ENCODE data around the gene PTPN5. TPM values are rescaled to one million over a fixed set of nuclear protein-coding genes. Genes with fewer than 3 reads are reported as not detected.

Gene PTPN5
- total and polyA plus RNA-seq, 4 donors: not detected

DNA sequence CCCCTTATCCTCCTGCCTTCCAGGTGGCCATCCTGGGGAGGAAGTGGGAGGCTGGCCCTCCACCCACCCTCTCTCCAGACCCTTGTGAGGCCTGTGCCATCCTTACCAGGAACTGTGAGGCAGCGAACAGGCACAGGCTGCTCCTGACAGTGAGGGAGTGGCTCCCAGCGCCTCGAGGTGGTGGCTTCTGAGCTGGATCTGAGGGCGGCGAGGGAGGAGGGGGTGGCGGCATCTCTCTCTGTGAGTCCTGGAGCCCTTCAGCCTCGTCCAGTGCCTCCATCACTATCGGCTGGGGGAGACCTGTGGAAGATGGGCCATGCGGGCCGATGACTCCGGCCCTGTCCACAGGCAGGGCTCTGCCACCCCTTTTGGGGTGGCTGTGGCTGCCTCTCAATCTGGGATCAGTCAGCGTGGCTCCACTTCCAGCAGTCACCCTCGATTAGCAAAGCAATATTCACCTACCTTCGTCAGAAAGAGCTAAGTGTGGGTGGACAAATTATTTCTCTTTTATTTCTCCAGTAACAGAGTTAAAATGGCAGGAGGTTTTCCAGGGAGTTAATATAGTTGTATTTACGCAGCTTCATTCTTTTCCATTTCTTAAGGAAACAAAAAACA lies 47.6 kb downstream of the PTPN5 start (continued):
- TF ChIP-seq, protein P1, sequence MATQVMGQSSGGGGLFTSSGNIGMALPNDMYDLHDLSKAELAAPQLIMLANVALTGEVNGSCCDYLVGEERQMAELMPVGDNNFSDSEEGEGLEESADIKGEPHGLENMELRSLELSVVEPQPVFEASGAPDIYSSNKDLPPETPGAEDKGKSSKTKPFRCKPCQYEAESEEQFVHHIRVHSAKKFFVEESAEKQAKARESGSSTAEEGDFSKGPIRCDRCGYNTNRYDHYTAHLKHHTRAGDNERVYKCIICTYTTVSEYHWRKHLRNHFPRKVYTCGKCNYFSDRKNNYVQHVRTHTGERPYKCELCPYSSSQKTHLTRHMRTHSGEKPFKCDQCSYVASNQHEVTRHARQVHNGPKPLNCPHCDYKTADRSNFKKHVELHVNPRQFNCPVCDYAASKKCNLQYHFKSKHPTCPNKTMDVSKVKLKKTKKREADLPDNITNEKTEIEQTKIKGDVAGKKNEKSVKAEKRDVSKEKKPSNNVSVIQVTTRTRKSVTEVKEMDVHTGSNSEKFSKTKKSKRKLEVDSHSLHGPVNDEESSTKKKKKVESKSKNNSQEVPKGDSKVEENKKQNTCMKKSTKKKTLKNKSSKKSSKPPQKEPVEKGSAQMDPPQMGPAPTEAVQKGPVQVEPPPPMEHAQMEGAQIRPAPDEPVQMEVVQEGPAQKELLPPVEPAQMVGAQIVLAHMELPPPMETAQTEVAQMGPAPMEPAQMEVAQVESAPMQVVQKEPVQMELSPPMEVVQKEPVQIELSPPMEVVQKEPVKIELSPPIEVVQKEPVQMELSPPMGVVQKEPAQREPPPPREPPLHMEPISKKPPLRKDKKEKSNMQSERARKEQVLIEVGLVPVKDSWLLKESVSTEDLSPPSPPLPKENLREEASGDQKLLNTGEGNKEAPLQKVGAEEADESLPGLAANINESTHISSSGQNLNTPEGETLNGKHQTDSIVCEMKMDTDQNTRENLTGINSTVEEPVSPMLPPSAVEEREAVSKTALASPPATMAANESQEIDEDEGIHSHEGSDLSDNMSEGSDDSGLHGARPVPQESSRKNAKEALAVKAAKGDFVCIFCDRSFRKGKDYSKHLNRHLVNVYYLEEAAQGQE (IDR thresholded peaks at IDR 0.05): no peak
- TF ChIP-seq HNF4G (IDR thresholded peaks at IDR 0.05) (no peak), RAD21 (IDR thresholded peaks at IDR 0.05) (no peak), JUND (IDR thresholded peaks at IDR 0.05) (no peak), GABPA (IDR thresholded peaks at IDR 0.05 in 1 of 2, conservative IDR thresholded peaks at IDR 0.05 in 1 of 2) (no peak)

DNA sequence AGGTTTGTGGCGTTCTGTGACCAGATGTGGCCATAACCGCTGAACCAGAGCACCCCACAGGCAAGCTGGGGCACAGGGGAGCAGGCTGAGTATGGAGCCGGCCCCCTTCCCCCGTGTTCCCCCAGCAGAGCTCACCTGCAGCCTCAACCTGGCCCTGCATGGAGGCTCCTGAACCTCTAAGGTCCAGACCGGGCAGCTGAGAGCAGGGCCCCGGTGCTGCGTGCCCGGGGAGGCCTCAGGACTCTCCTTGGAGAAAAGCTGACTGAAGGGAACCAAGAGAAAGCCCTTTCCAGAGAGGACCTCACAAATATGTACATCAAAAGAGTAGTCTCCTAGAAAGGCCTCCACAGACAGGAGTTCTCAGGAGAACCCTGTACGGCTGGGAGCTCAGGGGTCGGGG lies 48.2 kb downstream of the PTPN5 start:
- no peaks in the 10 kb centered on the region for H3K27me3 ChIP-seq (ENCODE audit: control insufficient read depth in 4 of 4, insufficient read depth in 4 of 4, low read length in 3 of 4)
- H3K36me3 ChIP-seq (ENCODE audit: control insufficient read depth in 4 of 4, insufficient read depth in 3 of 4, low read depth in 1 of 4, low read length in 3 of 4): no peaks in the 10 kb centered on the region
- no peak overlapping the region for H3K9ac ChIP-seq (ENCODE audit: low read depth in 1 of 2, low read length in 2 of 2)
- no peak for TF ChIP-seq FOXA2 (IDR thresholded peaks at IDR 0.05)
- no peak for TF ChIP-seq TAF1 (conservative IDR thresholded peaks at IDR 0.05)
- TF ChIP-seq RAD21 (IDR thresholded peaks at IDR 0.05): no peak
- TF ChIP-seq GABPA (IDR thresholded peaks at IDR 0.05 in 1 of 2, conservative IDR thresholded peaks at IDR 0.05 in 1 of 2): no peak
- no peak for TF ChIP-seq EGR1 (IDR thresholded peaks at IDR 0.05; ENCODE audit: low read depth in 2 of 2)
- no peak for TF ChIP-seq NR2F2 (IDR thresholded peaks at IDR 0.05)
- TF ChIP-seq YY1 (IDR thresholded peaks at IDR 0.05): no peak
- TF ChIP-seq, protein P2, sequence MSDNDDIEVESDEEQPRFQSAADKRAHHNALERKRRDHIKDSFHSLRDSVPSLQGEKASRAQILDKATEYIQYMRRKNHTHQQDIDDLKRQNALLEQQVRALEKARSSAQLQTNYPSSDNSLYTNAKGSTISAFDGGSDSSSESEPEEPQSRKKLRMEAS (IDR thresholded peaks at IDR 0.05): no peak
- TF ChIP-seq RXRA (IDR thresholded peaks at IDR 0.05): no peak
- TF ChIP-seq, protein P1 (IDR thresholded peaks at IDR 0.05): no peak
- TF ChIP-seq, protein P3, sequence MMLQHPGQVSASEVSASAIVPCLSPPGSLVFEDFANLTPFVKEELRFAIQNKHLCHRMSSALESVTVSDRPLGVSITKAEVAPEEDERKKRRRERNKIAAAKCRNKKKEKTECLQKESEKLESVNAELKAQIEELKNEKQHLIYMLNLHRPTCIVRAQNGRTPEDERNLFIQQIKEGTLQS (IDR thresholded peaks at IDR 0.05): no peak
- TF ChIP-seq, protein P4, sequence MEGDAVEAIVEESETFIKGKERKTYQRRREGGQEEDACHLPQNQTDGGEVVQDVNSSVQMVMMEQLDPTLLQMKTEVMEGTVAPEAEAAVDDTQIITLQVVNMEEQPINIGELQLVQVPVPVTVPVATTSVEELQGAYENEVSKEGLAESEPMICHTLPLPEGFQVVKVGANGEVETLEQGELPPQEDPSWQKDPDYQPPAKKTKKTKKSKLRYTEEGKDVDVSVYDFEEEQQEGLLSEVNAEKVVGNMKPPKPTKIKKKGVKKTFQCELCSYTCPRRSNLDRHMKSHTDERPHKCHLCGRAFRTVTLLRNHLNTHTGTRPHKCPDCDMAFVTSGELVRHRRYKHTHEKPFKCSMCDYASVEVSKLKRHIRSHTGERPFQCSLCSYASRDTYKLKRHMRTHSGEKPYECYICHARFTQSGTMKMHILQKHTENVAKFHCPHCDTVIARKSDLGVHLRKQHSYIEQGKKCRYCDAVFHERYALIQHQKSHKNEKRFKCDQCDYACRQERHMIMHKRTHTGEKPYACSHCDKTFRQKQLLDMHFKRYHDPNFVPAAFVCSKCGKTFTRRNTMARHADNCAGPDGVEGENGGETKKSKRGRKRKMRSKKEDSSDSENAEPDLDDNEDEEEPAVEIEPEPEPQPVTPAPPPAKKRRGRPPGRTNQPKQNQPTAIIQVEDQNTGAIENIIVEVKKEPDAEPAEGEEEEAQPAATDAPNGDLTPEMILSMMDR (IDR thresholded peaks at IDR 0.05; ENCODE audit: low read depth, low read length, missing input control): no peak
- no peak for TF ChIP-seq SP1 (IDR thresholded peaks at IDR 0.05)
- no peak for TF ChIP-seq FOXA1 (IDR thresholded peaks at IDR 0.05)
- TF ChIP-seq JUND (IDR thresholded peaks at IDR 0.05): no peak
- TF ChIP-seq, protein P5, sequence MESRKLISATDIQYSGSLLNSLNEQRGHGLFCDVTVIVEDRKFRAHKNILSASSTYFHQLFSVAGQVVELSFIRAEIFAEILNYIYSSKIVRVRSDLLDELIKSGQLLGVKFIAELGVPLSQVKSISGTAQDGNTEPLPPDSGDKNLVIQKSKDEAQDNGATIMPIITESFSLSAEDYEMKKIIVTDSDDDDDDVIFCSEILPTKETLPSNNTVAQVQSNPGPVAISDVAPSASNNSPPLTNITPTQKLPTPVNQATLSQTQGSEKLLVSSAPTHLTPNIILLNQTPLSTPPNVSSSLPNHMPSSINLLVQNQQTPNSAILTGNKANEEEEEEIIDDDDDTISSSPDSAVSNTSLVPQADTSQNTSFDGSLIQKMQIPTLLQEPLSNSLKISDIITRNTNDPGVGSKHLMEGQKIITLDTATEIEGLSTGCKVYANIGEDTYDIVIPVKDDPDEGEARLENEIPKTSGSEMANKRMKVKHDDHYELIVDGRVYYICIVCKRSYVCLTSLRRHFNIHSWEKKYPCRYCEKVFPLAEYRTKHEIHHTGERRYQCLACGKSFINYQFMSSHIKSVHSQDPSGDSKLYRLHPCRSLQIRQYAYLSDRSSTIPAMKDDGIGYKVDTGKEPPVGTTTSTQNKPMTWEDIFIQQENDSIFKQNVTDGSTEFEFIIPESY (IDR thresholded peaks at IDR 0.05): no peak
- no peak for TF ChIP-seq HNF4G (IDR thresholded peaks at IDR 0.05)
- TF ChIP-seq HNF4A (conservative IDR thresholded peaks at IDR 0.05): no peak
- no peak overlapping the region for H3K27ac ChIP-seq (ENCODE audit: low read depth in 1 of 2, low read length in 2 of 2)
- no peaks in the 10 kb centered on the region for H3K4me1 ChIP-seq (ENCODE audit: control insufficient read depth in 4 of 4, insufficient read depth in 4 of 4, low read length in 3 of 4)
- H3K9me3 ChIP-seq (ENCODE audit: control insufficient read depth in 4 of 4, low read length in 3 of 4): no peaks in the 10 kb centered on the region
- no peak for DNase-seq (ENCODE audit: low spot score)
- 90% methylated on average over 10 of the region's 10 CpGs for WGBS
- H3K4me3 ChIP-seq (ENCODE audit: low read depth in 1 of 3, low read length in 3 of 3): no peak overlapping the region
